Measurements from ENCODE around the gene PRR5L. TPM values are rescaled to one million over a fixed set of nuclear protein-coding genes. Genes with fewer than 3 reads are reported as not detected.

Gene PRR5L
- total and polyA plus RNA-seq, 2 experiments from 2014 or later = 3.1 to 8.9 TPM

- H3K27me3 Mint-ChIP-seq (ENCODE audit: insufficient read depth, low read depth, poor library complexity) = peaks cover 1% of the 10 kb centered on the region
- Histone ChIP-seq H3K79me2 (replicated peaks; ENCODE audit: insufficient read depth) (peaks cover 10% of the 10 kb centered on the region), H4K20me1 (replicated peaks; ENCODE audit: insufficient read depth) (no peaks in the 10 kb centered on the region), H3K4me2 (no peak overlapping the region), H3K36me3 (ENCODE audit: insufficient read depth) (no peaks in the 10 kb centered on the region), H3K4me1 (ENCODE audit: insufficient read depth) (no peaks in the 10 kb centered on the region), H3F3A (replicated peaks; ENCODE audit: low read depth) (no peaks in the 10 kb centered on the region), H3K4me3 (no peak overlapping the region), H2AFZ (no peak overlapping the region), H3K27me3 (ENCODE audit: insufficient read depth) (no peaks in the 10 kb centered on the region), H3K9me2 (ENCODE audit: insufficient read depth) (no peaks in the 10 kb centered on the region), H3K27ac (ENCODE audit: low read depth) (no peak overlapping the region)
- TF ChIP-seq ZNF462 (CRISPR knock-in tag; IDR thresholded peaks at IDR 0.05) = no peak
- TF ChIP-seq CTCF (conservative IDR thresholded peaks at IDR 0.05; ENCODE audit: low read depth in 2 of 2) = peak; percentile 31 to 48
- peak; percentile 82 for ATAC-seq
- H3K9me3 Mint-ChIP-seq = no peaks in the 10 kb centered on the region
- no peak overlapping the region for H3K4me3 Mint-ChIP-seq
- DNase-seq (ENCODE audit: low spot score) = peak; percentile 49
- H3K27ac Mint-ChIP-seq = no peak overlapping the region
- peaks cover 1% of the 10 kb centered on the region; the same call in 1 of the 3 replicates for H3K36me3 Mint-ChIP-seq (ENCODE audit: low read depth)
- no peaks in the 10 kb centered on the region for H3K4me1 Mint-ChIP-seq
Observed at GRCh38 chr11:36278531-36279282, 17.4 kb upstream of the PRR5L start.

GRCh38 chr11:36280531-36280930, 15.6 kb upstream of the PRR5L start:
- Histone ChIP-seq H3K36me3 (ENCODE audit: insufficient read depth) (no peaks in the 10 kb centered on the region), H3K27me3 (ENCODE audit: insufficient read depth) (no peaks in the 10 kb centered on the region), H3K9me2 (ENCODE audit: insufficient read depth) (no peaks in the 10 kb centered on the region), H3K4me2 (no peak overlapping the region), H3F3A (replicated peaks; ENCODE audit: low read depth) (no peaks in the 10 kb centered on the region), H3K4me3 (no peak overlapping the region), H4K20me1 (replicated peaks; ENCODE audit: insufficient read depth) (no peaks in the 10 kb centered on the region), H3K27ac (ENCODE audit: low read depth) (no peak overlapping the region), H2AFZ (no peak overlapping the region), H3K79me2 (replicated peaks; ENCODE audit: insufficient read depth) (peaks cover 12% of the 10 kb centered on the region), H3K4me1 (ENCODE audit: insufficient read depth) (no peaks in the 10 kb centered on the region)
- Mint-ChIP-seq H3K9me3 (no peaks in the 10 kb centered on the region), H3K4me3 (no peak overlapping the region), H3K27ac (no peak overlapping the region), H3K4me1 (no peaks in the 10 kb centered on the region), H3K36me3 (ENCODE audit: low read depth) (no peaks in the 10 kb centered on the region), H3K27me3 (ENCODE audit: insufficient read depth, low read depth, poor library complexity) (no peaks in the 10 kb centered on the region)
- ATAC-seq (no peak), DNase-seq (ENCODE audit: low spot score) (no peak)
- TF ChIP-seq STAT1 (IDR thresholded peaks at IDR 0.05; ENCODE audit: unreplicated experiment) = no peak

All from GM23338 (cell line).